Spleen (tissue), 11 donors: ENCODE data around the gene SLC25A1. TPM values are rescaled to one million over a fixed set of nuclear protein-coding genes. Genes with fewer than 3 reads are reported as not detected.

Experiments
- DNase-seq: peaks from one replicate; pipeline ENCODE4 v3.0.0-alpha.2; 2020
- H3K27ac ChIP-seq, 8 donors: fragments of 200-600 bp; sonication (generic) in 7 of 8; 1 replicate in 4 of 8; 2 replicates in 4 of 8; pipeline versions ENCODE4 v1.5.0 to v1.8.0; 2016 to 2021; ENCODE audit warnings: inconsistent platforms in 4 of 8, mild to moderate bottlenecking in 4 of 8, moderate library complexity in 1 of 8
- H3K27me3 ChIP-seq, 7 donors: fragments of 200-600 bp; sonication (generic) in 6 of 7; replicated peaks in 1 of 7; 1 replicate in 4 of 7; 2 replicates in 3 of 7; pipeline versions ENCODE4 v1.5.0 to v1.8.0; 2016 to 2021; ENCODE audit warnings: inconsistent platforms in 3 of 7, mild to moderate bottlenecking in 1 of 7
- H3K36me3 ChIP-seq, 6 donors: fragments of 200-600 bp; sonication (generic) in 5 of 6; 1 replicate in 4 of 6; 2 replicates in 2 of 6; pipeline versions ENCODE4 v1.5.0 to v1.8.0; 2016 to 2021; ENCODE audit warnings: inconsistent platforms in 2 of 6
- H3K4me1 ChIP-seq, 6 donors: fragments of 200-600 bp; sonication (generic) in 5 of 6; 1 replicate in 3 of 6; 2 replicates in 3 of 6; pipeline versions ENCODE4 v1.5.0 to v1.8.0; 2016 to 2021; ENCODE audit warnings: inconsistent platforms in 3 of 6
- H3K4me3 ChIP-seq, 8 donors: fragments of 200-600 bp; sonication (generic) in 7 of 8; 1 replicate in 4 of 8; 2 replicates in 4 of 8; pipeline versions ENCODE4 v1.5.0 to v1.8.0; 2016 to 2021; ENCODE audit warnings: inconsistent platforms in 4 of 8, mild to moderate bottlenecking in 4 of 8, moderate library complexity in 2 of 8
- H3K9me3 ChIP-seq, 8 donors: fragments of 200-600 bp; sonication (generic) in 7 of 8; 1 replicate in 4 of 8; 2 replicates in 4 of 8; pipeline versions ENCODE4 v1.5.0 to v1.8.0; 2016 to 2021; ENCODE audit warnings: inconsistent platforms in 4 of 8
- CTCF ChIP-seq, 11 experiments: fragments of 200-600 bp in 7 of 11; fragments of 450-650 bp in 4 of 11; sonication (generic) in 4 of 11; IDR thresholded peaks in 8 of 11; conservative IDR thresholded peaks in 3 of 11; 1 replicate in 7 of 11; 2 replicates in 4 of 11; pipeline versions ENCODE4 v1.4.0 to v1.8.0; 2016 to 2021; ENCODE audit warnings: antibody characterized with exemption in 11 of 11, inconsistent platforms in 4 of 11, mild to moderate bottlenecking in 1 of 11
- POLR2A ChIP-seq, 3 donors: fragments of 450-650 bp; IDR thresholded peaks; one replicate each; pipeline ENCODE4 v1.5.1; 2017; ENCODE audit warnings: antibody characterized with exemption in 3 of 3, mild to moderate bottlenecking in 1 of 3
- POLR2AphosphoS5 ChIP-seq, 3 donors: sonication (generic); formaldehyde crosslinking; IDR thresholded peaks; one replicate each; pipeline ENCODE4 v1.5.1; 2017; ENCODE audit warnings: antibody characterized with exemption in 3 of 3
- WGBS, 5 donors: extraction: QIAGEN DNeasy Blood & Tissue Kit in 3 of 5; methylation state at CpG; one replicate each; pipeline versions ENCODE4 v1.1.5 to v1.1.7; 2013 to 2018; 5-methylcytosine and 5-hydroxymethylcytosine counted together
- intact Hi-C: fragments of 100-400 bp; cut with DNase I; formaldehyde crosslinking; loops from one replicate; pipeline ENCODE4 v1.15.0; 2023; ENCODE audit warnings: low total_unique reads
- polyA plus RNA-seq, 3 donors: library from polyadenylated mRNA; stranded (reverse); fragments of 200-250 nt; gene quantifications; one replicate each; pipeline ENCODE4 v1.2.1, GENCODE V29; 2013
- total RNA-seq, 7 donors: library from RNA; depleted of rRNA in 3 of 7; stranded (reverse); fragments of >200 nt in 3 of 7; fragmentation: NEBNext Ultra II Directional in 4 of 7; extraction: Animal tissue kit (Norgen Biotek cat#: 25700) in 4 of 7; gene quantifications; one replicate each; pipeline versions ENCODE4 v1.1.0 to v1.2.1, GENCODE V29; 2016 to 2021
- donor health status: healthy with polysubstance abuse.
- donor health status: DM: no; HTN: no; CAD: no; lungs with moderate emphysema.
- donor health status: DM: no; HTN: no; CAD: no.
- donor health status: Bipolar disorder and iron deficiency.
- donor health status: healthy.
- donor health status: DM: no; HTN: no; CAD: no.
- donor health status: DM: yes; HTN: yes; CAD: no.

SLC25A1 gene
- total and polyA plus RNA-seq, 10 donors = 23.5 to 59.7 (median 35.9) TPM

- Histone ChIP-seq H3K9me3 (no peaks in the 10 kb centered on the region), H3K4me3 (no peak overlapping the region), H3K36me3 (peaks cover 0 to 99% (median 0%) of the 10 kb centered on the region in 6 donors), H3K27me3 (no peaks in the 10 kb centered on the region), H3K27ac (no peak overlapping the region), H3K4me1 (peaks cover 0 to 8% (median 2%) of the 10 kb centered on the region in 6 donors)
- DNase-seq = peak; percentile 75
- TF ChIP-seq POLR2A (IDR thresholded peaks at IDR 0.05) (no peak), POLR2AphosphoS5 (IDR thresholded peaks at IDR 0.05) (no peak), CTCF (IDR thresholded peaks at IDR 0.05 in 8 of 11, conservative IDR thresholded peaks at IDR 0.05 in 3 of 11) (no peak)
- intact Hi-C loops = no loop called here
- WGBS, 5 donors = 62 to 75% (median 68%) methylated on average over 14 to 23 of the region's 23 CpGs
These were observed 17.5 kb upstream of the SLC25A1 start for GRCh38 chr22:19195796-19196731.

- Histone ChIP-seq H3K36me3 (peaks cover 0 to 99% (median 0%) of the 10 kb centered on the region in 6 donors), H3K27me3 (no peaks in the 10 kb centered on the region), H3K4me3 (no peak overlapping the region), H3K9me3 (no peaks in the 10 kb centered on the region), H3K4me1 (peaks cover 0 to 8% (median 2%) of the 10 kb centered on the region in 6 donors), H3K27ac (no peak overlapping the region)
- no peak for TF ChIP-seq CTCF (IDR thresholded peaks at IDR 0.05 in 8 of 11, conservative IDR thresholded peaks at IDR 0.05 in 3 of 11)
- no peak for TF ChIP-seq POLR2A (IDR thresholded peaks at IDR 0.05)
- no peak for TF ChIP-seq POLR2AphosphoS5 (IDR thresholded peaks at IDR 0.05)
- no peak for DNase-seq
- 92 to 96% (median 94%) methylated on average over 11 to 16 of the region's 16 CpGs for WGBS, 5 donors
- intact Hi-C loops = no loop called here
These were observed 16.4 kb upstream of the SLC25A1 start for GRCh38 chr22:19194766-19195536.

- whole genome bisulfite sequencing, 5 donors = 91 to 97% (median 95%) methylated on average over 6 of the region's 6 CpGs
- H3K4me3 ChIP-seq = no peak overlapping the region
- intact Hi-C loops = no loop called here
- H3K27ac ChIP-seq = no peak overlapping the region
- no peak for TF ChIP-seq POLR2AphosphoS5 (IDR thresholded peaks at IDR 0.05)
- TF ChIP-seq POLR2A (IDR thresholded peaks at IDR 0.05) = no peak
- TF ChIP-seq CTCF (IDR thresholded peaks at IDR 0.05 in 8 of 11, conservative IDR thresholded peaks at IDR 0.05 in 3 of 11) = no peak
- DNase-seq = no peak
- H3K4me1 ChIP-seq = peaks cover 0 to 8% (median 2%) of the 10 kb centered on the region in 6 donors
- H3K9me3 ChIP-seq = no peaks in the 10 kb centered on the region
- peaks cover 0 to 99% (median 0%) of the 10 kb centered on the region in 6 donors for H3K36me3 ChIP-seq
- H3K27me3 ChIP-seq = no peaks in the 10 kb centered on the region
These were observed 15.3 kb upstream of the SLC25A1 start for GRCh38 chr22:19193879-19194278.
